H9 (cell line): Measurements from ENCODE around the gene RAB40C. TPM values are rescaled to one million over a fixed set of nuclear protein-coding genes. Genes with fewer than 3 reads are reported as not detected.

ENCODE experiments used
- DNase-seq: peaks from one replicate; pipeline ENCODE4 v3.0.0-alpha.2; 2017
- H2AFZ ChIP-seq: one replicate; pipeline ENCODE4 v1.6.1; 2013; ENCODE audit warnings: mild to moderate bottlenecking, low read length, control low read depth, moderate library complexity
- H2AK5ac ChIP-seq: 2 replicates; pipeline ENCODE4 v1.6.1; 2013; ENCODE audit warnings: low read length, control low read depth, mixed read lengths; ENCODE audit not compliant: insufficient read length
- H2BK120ac ChIP-seq: one replicate; pipeline ENCODE4 v1.6.1; 2013; ENCODE audit warnings: low read depth, mild to moderate bottlenecking, low read length, control low read depth, inconsistent platforms; ENCODE audit not compliant: poor library complexity, severe bottlenecking
- H2BK12ac ChIP-seq: 2 replicates; pipeline ENCODE4 v1.6.1; 2013; ENCODE audit warnings: low read length, control low read depth, mixed read lengths, low read depth; ENCODE audit not compliant: insufficient read length
- H2BK15ac ChIP-seq: 2 replicates; pipeline ENCODE4 v1.6.1; 2013; ENCODE audit warnings: low read depth, low read length, control low read depth
- H2BK20ac ChIP-seq: one replicate; pipeline ENCODE4 v1.6.1; 2013; ENCODE audit warnings: low read depth, mild to moderate bottlenecking, low read length, control low read depth, inconsistent platforms; ENCODE audit not compliant: poor library complexity, severe bottlenecking
- H2BK5ac ChIP-seq: 2 replicates; pipeline ENCODE4 v1.6.1; 2013; ENCODE audit warnings: low read length, control low read depth, mixed read lengths; ENCODE audit not compliant: insufficient read length
- H3K14ac ChIP-seq: 2 replicates; pipeline ENCODE4 v1.6.1; 2013; ENCODE audit warnings: low read length, control low read depth; ENCODE audit not compliant: insufficient read depth
- H3K18ac ChIP-seq: 2 replicates; pipeline ENCODE4 v1.6.1; 2013; ENCODE audit warnings: low read depth, mild to moderate bottlenecking, mixed read lengths, low read length, control low read depth; ENCODE audit not compliant: insufficient read length
- H3K23ac ChIP-seq: 2 replicates; pipeline ENCODE4 v1.6.1; 2013; ENCODE audit warnings: low read length, control low read depth, mixed read lengths, low read depth; ENCODE audit not compliant: insufficient read length
- H3K23me2 ChIP-seq: 2 replicates; pipeline ENCODE4 v1.6.1; 2013; ENCODE audit warnings: low read depth, mild to moderate bottlenecking, mixed read lengths, low read length, control low read depth; ENCODE audit not compliant: insufficient read length, poor library complexity, severe bottlenecking
- H3K27ac ChIP-seq: 2 replicates; pipeline ENCODE4 v1.5.1; 2013; ENCODE audit warnings: low read length, control low read depth, mixed read lengths, low read depth; ENCODE audit not compliant: insufficient read length
- H3K27me3 ChIP-seq: 2 replicates; pipeline ENCODE4 v1.6.1; 2013; ENCODE audit warnings: low read length, control low read depth, inconsistent platforms; ENCODE audit not compliant: insufficient read depth
- H3K4ac ChIP-seq: 2 replicates; pipeline ENCODE4 v1.6.1; 2013; ENCODE audit warnings: low read depth, mild to moderate bottlenecking, control low read depth, inconsistent platforms, low read length, moderate library complexity
- H3K4me1 ChIP-seq: 2 replicates; pipeline ENCODE4 v1.6.1; 2013; ENCODE audit warnings: low read length, control low read depth, inconsistent platforms; ENCODE audit not compliant: insufficient read depth
- H3K4me2 ChIP-seq: 2 replicates; pipeline ENCODE4 v1.6.1; 2013; ENCODE audit warnings: low read length, control low read depth, mixed read lengths; ENCODE audit not compliant: insufficient read length, insufficient read depth
- H3K56ac ChIP-seq: 2 replicates; pipeline ENCODE4 v1.6.1; 2013; ENCODE audit warnings: low read depth, mild to moderate bottlenecking, mixed read lengths, low read length, control low read depth; ENCODE audit not compliant: insufficient read length
- H3K79me1 ChIP-seq: 2 replicates; pipeline ENCODE4 v1.6.1; 2013; ENCODE audit warnings: low read depth, mild to moderate bottlenecking, moderate library complexity, low read length, control low read depth, inconsistent platforms; ENCODE audit not compliant: insufficient read depth, poor library complexity, severe bottlenecking
- H3K79me2 ChIP-seq: 2 replicates; pipeline ENCODE4 v1.6.1; 2013; ENCODE audit warnings: low read length, control low read depth, inconsistent platforms; ENCODE audit not compliant: insufficient read depth
- H3K9ac ChIP-seq: 2 replicates; pipeline ENCODE4 v1.6.1; 2013; ENCODE audit warnings: low read length, control low read depth, mixed read lengths; ENCODE audit not compliant: insufficient read length; ENCODE audit errors: extremely low read depth
- H3K9me3 ChIP-seq: one replicate; pipeline ENCODE4 v1.6.1; 2013; ENCODE audit warnings: low read depth, low read length, inconsistent platforms; ENCODE audit not compliant: control insufficient read depth
- H3T11ph ChIP-seq: one replicate; pipeline ENCODE4 v1.6.1; 2013; ENCODE audit warnings: mild to moderate bottlenecking, low read length, control low read depth, inconsistent platforms
- H4K20me1 ChIP-seq: one replicate; pipeline ENCODE4 v1.6.1; 2013; ENCODE audit not compliant: control insufficient read depth, insufficient read length, insufficient read depth
- H4K5ac ChIP-seq: 2 replicates; pipeline ENCODE4 v1.6.1; 2013; ENCODE audit warnings: low read depth, mild to moderate bottlenecking, mixed read lengths, low read length, control low read depth; ENCODE audit not compliant: insufficient read length
- H4K8ac ChIP-seq: replicated peaks from 2 replicates; pipeline ENCODE4 v1.6.1; 2013; ENCODE audit warnings: low read length, control low read depth, mixed read lengths, low read depth; ENCODE audit not compliant: insufficient read length
- H4K91ac ChIP-seq: 2 replicates; pipeline ENCODE4 v1.6.1; 2013; ENCODE audit warnings: low read depth, mild to moderate bottlenecking, moderate library complexity, mixed read lengths, low read length, control low read depth; ENCODE audit not compliant: insufficient read length
- H3K27ac Mint-ChIP-seq, 3 experiments: 2 replicates in 2 of 3; 3 replicates in 1 of 3; pipeline ENCODE4 v1.8.0; 2020 to 2021; ENCODE audit warnings: mixed read lengths in 3 of 3, mild to moderate bottlenecking in 1 of 3, moderate library complexity in 1 of 3
- H3K27me3 Mint-ChIP-seq: 2 replicates; pipeline ENCODE4 v1.8.0; 2021; ENCODE audit warnings: low read depth, mild to moderate bottlenecking, moderate library complexity, mixed read lengths
- H3K36me3 Mint-ChIP-seq, 3 experiments: 2 replicates in 2 of 3; 3 replicates in 1 of 3; pipeline ENCODE4 v1.8.0; 2020 to 2021; ENCODE audit warnings: low read depth in 3 of 3, mixed read lengths in 3 of 3; ENCODE audit not compliant: insufficient read depth in 1 of 3
- H3K4me1 Mint-ChIP-seq, 2 experiments: 2 replicates each; pipeline ENCODE4 v1.8.0; 2020; ENCODE audit warnings: mixed read lengths in 2 of 2
- H3K4me3 Mint-ChIP-seq, 2 experiments: 2 replicates in 1 of 2; 3 replicates in 1 of 2; pipeline ENCODE4 v1.8.0; 2020 to 2021; ENCODE audit warnings: mild to moderate bottlenecking in 2 of 2, mixed read lengths in 2 of 2, moderate library complexity in 1 of 2
- H3K9me3 Mint-ChIP-seq, 2 experiments: 2 replicates in 1 of 2; 3 replicates in 1 of 2; pipeline ENCODE4 v1.8.0; 2020; ENCODE audit warnings: mild to moderate bottlenecking in 2 of 2, mixed read lengths in 2 of 2, moderate library complexity in 1 of 2
- CTCF ChIP-seq: fragments of 200-600 bp; sonication (generic); conservative IDR thresholded peaks from 3 replicates; pipeline ENCODE4 v1.8.0; 2021; ENCODE audit warnings: antibody characterized with exemption, mild to moderate bottlenecking
- WGBS: extraction: QIAGEN DNeasy Blood & Tissue Kit; methylation state at CpG from one replicate; pipeline ENCODE4 v1.1.7; 2013; ENCODE audit warnings: missing lambda C conversion rate, low lambda C conversion rate, mixed read lengths; ENCODE audit not compliant: insufficient read length; ENCODE audit errors: extremely low coverage; 5-methylcytosine and 5-hydroxymethylcytosine counted together
- total RNA-seq: library from RNA; stranded (reverse); gene quantifications from 2 replicates; pipeline ENCODE4 v1.2.1, GENCODE V29; 2021

Gene RAB40C
- total RNA-seq, 1 experiment from 2014 or later, result 19.1 TPM

GRCh38 chr16:609984-610383 lies 20.1 kb downstream of the RAB40C start:
- no CpG with 5 or more reads among the region's 14 CpGs for WGBS
- H4K8ac ChIP-seq, result no peak overlapping the region
- H3K27ac Mint-ChIP-seq, result peak overlapping the region in 1 of 3 experiments; percentile 52; a peak in 2 of 7 replicates

More at GRCh38 chr16:609984-610383, 20.1 kb downstream of the RAB40C start:
- Histone ChIP-seq H3K23ac (no peak overlapping the region), H3T11ph (no peak overlapping the region), H3K18ac (no peak overlapping the region), H3K27ac (no peak overlapping the region), H4K5ac (no peak overlapping the region), H2BK12ac (no peak overlapping the region), H3K23me2 (no peaks in the 10 kb centered on the region), H3K79me2 (no peaks in the 10 kb centered on the region), H3K27me3 (no peaks in the 10 kb centered on the region), H4K20me1 (no peaks in the 10 kb centered on the region), H3K56ac (no peak overlapping the region), H3K4ac (no peak overlapping the region), H2BK5ac (no peak overlapping the region), H3K9ac (no peak overlapping the region), H3K79me1 (peaks cover 2% of the 10 kb centered on the region), H3K4me2 (no peak overlapping the region), H2AK5ac (no peak overlapping the region), H3K4me1 (no peaks in the 10 kb centered on the region), H2BK15ac (no peak overlapping the region), H2BK120ac (no peak overlapping the region), H2AFZ (no peak overlapping the region), H4K91ac (no peak overlapping the region), H2BK20ac (no peak overlapping the region), H3K9me3 (no peaks in the 10 kb centered on the region), H3K14ac (no peak overlapping the region)
- DNase-seq, result no peak
- H3K4me3 Mint-ChIP-seq, result no peak overlapping the region
- H3K9me3 Mint-ChIP-seq, result peaks cover 9 to 10% of the 10 kb centered on the region in 2 experiments
- TF ChIP-seq CTCF, result no peak
- H3K27me3 Mint-ChIP-seq, result peaks cover 7% of the 10 kb centered on the region
- H3K36me3 Mint-ChIP-seq, result peaks cover 14 to 21% (median 19%) of the 10 kb centered on the region in 3 experiments
- H3K4me1 Mint-ChIP-seq, result peaks cover 11 to 13% of the 10 kb centered on the region in 2 experiments
